ENCODE data around the gene DTL.

DNA sequence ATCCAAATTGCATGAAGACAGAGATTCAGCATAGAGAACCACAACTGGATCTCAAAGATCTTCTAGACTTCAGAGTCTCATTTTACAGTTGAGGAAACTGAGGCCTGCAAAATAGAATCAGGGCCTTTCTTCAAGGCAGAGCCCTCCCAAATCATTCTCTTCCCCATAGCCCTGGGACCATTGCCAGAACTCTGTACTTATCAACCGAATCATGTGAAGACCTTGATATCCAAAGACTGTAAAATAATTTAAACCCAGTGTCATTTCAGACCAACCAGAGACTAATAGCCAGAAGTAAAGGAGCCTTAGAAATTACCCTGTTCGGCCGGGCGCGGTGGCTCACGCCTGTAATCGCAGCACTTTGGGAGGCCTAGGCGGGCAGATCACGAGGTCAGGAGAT lies 90.1 kb downstream of the DTL start:
- TF ChIP-seq, protein P1, sequence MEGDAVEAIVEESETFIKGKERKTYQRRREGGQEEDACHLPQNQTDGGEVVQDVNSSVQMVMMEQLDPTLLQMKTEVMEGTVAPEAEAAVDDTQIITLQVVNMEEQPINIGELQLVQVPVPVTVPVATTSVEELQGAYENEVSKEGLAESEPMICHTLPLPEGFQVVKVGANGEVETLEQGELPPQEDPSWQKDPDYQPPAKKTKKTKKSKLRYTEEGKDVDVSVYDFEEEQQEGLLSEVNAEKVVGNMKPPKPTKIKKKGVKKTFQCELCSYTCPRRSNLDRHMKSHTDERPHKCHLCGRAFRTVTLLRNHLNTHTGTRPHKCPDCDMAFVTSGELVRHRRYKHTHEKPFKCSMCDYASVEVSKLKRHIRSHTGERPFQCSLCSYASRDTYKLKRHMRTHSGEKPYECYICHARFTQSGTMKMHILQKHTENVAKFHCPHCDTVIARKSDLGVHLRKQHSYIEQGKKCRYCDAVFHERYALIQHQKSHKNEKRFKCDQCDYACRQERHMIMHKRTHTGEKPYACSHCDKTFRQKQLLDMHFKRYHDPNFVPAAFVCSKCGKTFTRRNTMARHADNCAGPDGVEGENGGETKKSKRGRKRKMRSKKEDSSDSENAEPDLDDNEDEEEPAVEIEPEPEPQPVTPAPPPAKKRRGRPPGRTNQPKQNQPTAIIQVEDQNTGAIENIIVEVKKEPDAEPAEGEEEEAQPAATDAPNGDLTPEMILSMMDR (conservative IDR thresholded peaks at IDR 0.05), result no peak
- TF ChIP-seq EZH2 (IDR thresholded peaks at IDR 0.05; ENCODE audit: low read depth), result no peak
